Nephron progenitor cell (in vitro differentiated cells): Measurements from ENCODE around the gene HS6ST3.

Source experiments
- DNase-seq: peaks from one replicate; pipeline ENCODE4 v3.0.0; 2021
- H3K27ac Mint-ChIP-seq: 2 replicates; pipeline ENCODE4 v1.8.0; 2021; ENCODE audit warnings: mild to moderate bottlenecking, moderate library complexity, mixed read lengths
- H3K27me3 Mint-ChIP-seq: 2 replicates; pipeline ENCODE4 v1.8.0; 2021; ENCODE audit warnings: mild to moderate bottlenecking, low read depth, mixed read lengths; ENCODE audit not compliant: poor library complexity
- H3K36me3 Mint-ChIP-seq: 2 replicates; pipeline ENCODE4 v1.8.0; 2021; ENCODE audit warnings: low read depth, mixed read lengths
- H3K4me1 Mint-ChIP-seq: 2 replicates; pipeline ENCODE4 v1.8.0; 2021; ENCODE audit warnings: mixed read lengths
- H3K4me3 Mint-ChIP-seq: 2 replicates; pipeline ENCODE4 v1.8.0; 2021; ENCODE audit warnings: mild to moderate bottlenecking, moderate library complexity, mixed read lengths
- H3K9me3 Mint-ChIP-seq: 2 replicates; pipeline ENCODE4 v1.8.0; 2021; ENCODE audit warnings: mild to moderate bottlenecking, moderate library complexity, mixed read lengths
- CTCF ChIP-seq: fragments of 200-600 bp; sonication (generic); IDR thresholded peaks from 2 replicates; pipeline ENCODE4 v1.5.0; 2021; ENCODE audit warnings: antibody characterized with exemption

Gene HS6ST3

GRCh38 chr13:96646101-96646500, 556.2 kb downstream of the HS6ST3 start:
- no peak for DNase-seq
- Mint-ChIP-seq H3K9me3 (peaks cover 10% of the 10 kb centered on the region), H3K27ac (no peak overlapping the region), H3K36me3 (no peaks in the 10 kb centered on the region), H3K4me1 (no peaks in the 10 kb centered on the region), H3K27me3 (no peaks in the 10 kb centered on the region), H3K4me3 (no peak overlapping the region)
- no peak for TF ChIP-seq CTCF

- no peak for DNase-seq
- H3K36me3 Mint-ChIP-seq: no peaks in the 10 kb centered on the region
- no peaks in the 10 kb centered on the region for H3K27me3 Mint-ChIP-seq
- H3K4me1 Mint-ChIP-seq: no peaks in the 10 kb centered on the region
- no peak overlapping the region for H3K4me3 Mint-ChIP-seq
- no peak for TF ChIP-seq CTCF
- peaks cover 10% of the 10 kb centered on the region for H3K9me3 Mint-ChIP-seq
- no peak overlapping the region for H3K27ac Mint-ChIP-seq
Measured at GRCh38 chr13:96646515-96647211, 556.8 kb downstream of the HS6ST3 start.

GRCh38 chr13:96650301-96650886, 560.5 kb downstream of the HS6ST3 start:
- no peak for DNase-seq
- no peak overlapping the region for H3K27ac Mint-ChIP-seq
- no peak for TF ChIP-seq CTCF
- no peaks in the 10 kb centered on the region for H3K27me3 Mint-ChIP-seq
- no peak overlapping the region for H3K4me3 Mint-ChIP-seq
- H3K9me3 Mint-ChIP-seq: no peaks in the 10 kb centered on the region
- no peaks in the 10 kb centered on the region for H3K36me3 Mint-ChIP-seq
- H3K4me1 Mint-ChIP-seq: no peaks in the 10 kb centered on the region

- no peak for TF ChIP-seq CTCF
- no peaks in the 10 kb centered on the region for H3K9me3 Mint-ChIP-seq
- no peaks in the 10 kb centered on the region for H3K4me1 Mint-ChIP-seq
- H3K36me3 Mint-ChIP-seq: no peaks in the 10 kb centered on the region
- H3K27ac Mint-ChIP-seq: no peak overlapping the region
- no peak overlapping the region for H3K4me3 Mint-ChIP-seq
- DNase-seq: no peak
- no peaks in the 10 kb centered on the region for H3K27me3 Mint-ChIP-seq
Measured at GRCh38 chr13:96651598-96651997, 561.7 kb downstream of the HS6ST3 start.

- no peaks in the 10 kb centered on the region for H3K9me3 Mint-ChIP-seq
- TF ChIP-seq CTCF: no peak
Measured at GRCh38 chr13:96652506-96652905, 562.6 kb downstream of the HS6ST3 start.

GRCh38 chr13:96661612-96662011, 571.7 kb downstream of the HS6ST3 start:
- no peaks in the 10 kb centered on the region for H3K36me3 Mint-ChIP-seq
- no peak overlapping the region for H3K27ac Mint-ChIP-seq
- H3K9me3 Mint-ChIP-seq: peaks cover 25% of the 10 kb centered on the region
- no peaks in the 10 kb centered on the region for H3K27me3 Mint-ChIP-seq
- no peak for DNase-seq
- H3K4me1 Mint-ChIP-seq: no peaks in the 10 kb centered on the region
- TF ChIP-seq CTCF: no peak
- H3K4me3 Mint-ChIP-seq: no peak overlapping the region

More at GRCh38 chr13:96652506-96652905, 562.6 kb downstream of the HS6ST3 start:
- DNase-seq: no peak
- Mint-ChIP-seq H3K36me3 (no peaks in the 10 kb centered on the region), H3K27me3 (no peaks in the 10 kb centered on the region), H3K4me1 (no peaks in the 10 kb centered on the region), H3K4me3 (no peak overlapping the region), H3K27ac (no peak overlapping the region)
